Endothelial cell of hepatic sinusoid (primary cell): ENCODE data around the gene LDLRAD2.
"Not testable (repeated sequence)": the region's sequence is repeated elsewhere in the genome, so short reads cannot be mapped to it uniquely, and the experiment has no call there.

Source experiments
- in situ Hi-C: cut with HindIII; loops from 2 replicates; pipeline ENCODE4 v1.10.0; 2017; ENCODE audit warnings: low sequenced_read_pairs

The LDLRAD2 gene

GRCh38 chr1:21811875-21812305 is at the start of gene LDLRAD2:
Gene LDLRAD2 (plus strand): TSS chr1:21812265. CDS start chr1:21812452, 187 bp downstream.
- in situ Hi-C loops, result loop anchor here (5.0 kb wide), 1 partner anchor 85 kb away; no protein-coding TSS in a partner anchor

DNA sequence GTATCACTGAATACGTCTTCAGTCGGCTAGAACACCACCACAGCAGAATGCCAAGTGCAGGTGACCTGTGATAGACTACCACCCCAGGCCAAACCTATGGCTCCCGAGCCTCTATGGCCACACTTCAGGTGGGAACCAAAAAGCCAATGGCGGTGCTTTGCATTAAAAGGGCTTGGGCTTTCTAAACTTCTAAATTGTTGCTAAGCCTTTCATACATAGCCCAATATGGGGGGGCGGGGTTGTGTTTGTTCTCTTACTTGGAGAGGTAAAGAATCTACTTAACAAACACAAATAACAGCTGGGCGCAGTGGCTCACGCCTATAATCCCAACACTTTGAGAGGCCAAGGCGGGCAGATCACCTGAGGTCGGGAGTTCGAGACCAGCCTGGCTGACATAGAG is 48.8 kb upstream of the LDLRAD2 start:
- in situ Hi-C loops, result no loop called here

DNA sequence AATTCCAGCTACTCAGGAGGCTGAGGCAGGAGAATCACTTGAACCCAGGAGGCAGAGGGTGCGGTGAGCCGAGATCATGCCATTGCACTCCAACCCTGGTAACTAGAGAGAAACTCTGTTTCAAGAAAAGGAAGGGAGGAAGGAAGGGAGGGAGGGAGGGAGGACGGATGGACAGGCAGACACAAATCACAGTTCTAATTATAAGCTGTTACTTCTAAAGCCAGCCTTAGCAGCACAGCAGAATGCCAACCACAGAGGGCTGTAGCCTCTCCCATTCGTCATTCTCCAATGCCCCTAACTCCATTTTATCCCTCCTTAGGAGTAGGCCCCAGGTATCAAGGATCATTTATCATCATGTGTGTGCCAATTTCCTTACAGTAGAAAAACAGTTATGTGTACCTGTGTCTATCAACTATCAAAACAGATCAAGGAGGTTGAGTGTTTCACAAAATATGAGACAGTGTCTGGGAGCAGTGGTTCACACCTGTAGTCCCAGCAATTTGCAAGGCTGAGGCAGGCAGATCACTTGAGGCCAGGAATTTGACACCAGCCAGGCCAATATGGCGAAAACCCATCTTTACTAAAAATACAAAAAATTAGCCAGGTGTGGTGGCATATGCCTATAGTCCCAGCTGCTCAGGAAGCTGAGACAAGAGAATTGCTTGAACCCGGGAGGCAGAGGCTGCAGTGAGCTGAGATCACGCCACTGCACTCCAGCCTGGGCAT is 48.2 kb upstream of the LDLRAD2 start:
- in situ Hi-C loops, result no loop called here

DNA sequence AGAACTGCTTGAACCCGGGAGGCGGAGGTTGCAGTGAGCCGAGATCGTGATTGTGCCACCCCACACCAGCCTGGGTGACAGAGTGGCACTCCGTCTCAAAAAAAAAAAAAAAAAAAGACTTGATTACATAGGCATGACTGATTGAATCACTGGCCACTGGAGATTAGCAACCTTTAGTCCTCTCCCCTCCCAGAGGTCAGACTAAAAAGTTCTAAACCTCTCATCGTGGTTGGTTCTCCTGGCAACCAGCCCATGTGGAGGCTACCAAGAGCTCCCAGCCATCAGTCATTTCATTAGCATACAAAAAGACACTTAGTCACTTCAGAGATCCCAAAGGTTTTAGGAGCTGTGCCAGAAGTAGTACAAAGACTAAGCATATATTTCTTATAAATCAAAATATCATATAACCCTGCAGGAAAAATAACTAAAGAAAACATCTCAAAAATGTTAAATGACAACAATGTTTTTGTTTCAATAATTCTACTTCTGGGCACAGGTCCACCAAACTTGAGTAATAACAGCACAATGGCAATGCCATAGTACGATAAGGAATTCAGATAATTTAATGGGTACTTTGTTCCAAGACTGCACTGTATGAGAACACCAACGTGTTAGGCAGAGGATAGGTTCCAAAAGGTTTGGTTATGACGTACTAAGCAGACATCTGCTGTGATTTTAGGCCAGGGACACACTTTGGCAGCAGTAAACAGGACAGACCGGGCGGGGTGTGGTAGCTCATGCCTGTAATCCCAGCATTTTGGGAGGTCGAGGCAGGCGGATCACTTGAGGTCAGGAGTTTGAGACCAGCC is 47.2 kb upstream of the LDLRAD2 start:
- in situ Hi-C loops, result no loop called here

DNA sequence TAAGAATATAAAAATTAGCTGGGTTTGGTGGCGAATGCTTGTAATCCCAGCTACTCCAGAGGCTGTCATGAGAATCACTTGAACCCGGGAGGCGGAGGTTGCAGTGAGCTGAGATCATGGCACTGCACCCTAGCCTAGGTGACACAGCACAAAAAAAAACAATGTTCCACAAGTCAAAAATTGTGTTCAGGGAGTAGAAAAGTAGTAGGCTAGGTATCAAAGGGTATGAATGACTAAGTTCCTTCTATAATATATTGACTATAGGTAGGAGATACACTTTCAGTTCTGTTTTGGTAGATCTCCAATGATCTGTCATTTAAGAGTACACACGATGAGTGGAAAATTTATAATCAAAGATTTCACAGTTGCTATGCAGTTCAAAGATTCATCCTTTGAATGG is 45.9 kb upstream of the LDLRAD2 start:
- in situ Hi-C loops, result no loop called here

DNA sequence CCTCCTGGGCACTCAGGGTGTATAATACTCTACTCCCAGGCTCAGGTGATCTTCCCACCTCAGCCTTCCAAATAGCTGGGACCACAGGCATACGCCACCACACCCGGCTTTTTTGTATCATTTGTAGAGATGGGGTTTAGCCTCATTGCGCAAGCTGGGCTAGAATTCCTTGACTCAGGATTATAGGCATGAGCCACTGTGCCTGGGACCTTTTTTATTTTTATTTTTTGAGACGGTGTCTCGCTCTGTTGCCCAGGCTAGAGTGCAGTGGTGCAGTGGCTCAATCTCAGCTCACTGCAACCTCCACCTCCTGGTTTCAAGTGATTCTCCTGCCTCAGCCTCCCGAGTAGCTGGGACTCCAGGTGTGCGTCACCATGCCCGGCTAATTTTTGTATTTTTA is 45.0 kb upstream of the LDLRAD2 start:
- in situ Hi-C loops, result not testable (repeated sequence)

GRCh38 chr1:21770201-21770600 is 41.9 kb upstream of the LDLRAD2 start:
- in situ Hi-C loops, result no loop called here

- in situ Hi-C loops, result not testable (repeated sequence)
Observed at GRCh38 chr1:21770602-21771001, 41.5 kb upstream of the LDLRAD2 start.

DNA sequence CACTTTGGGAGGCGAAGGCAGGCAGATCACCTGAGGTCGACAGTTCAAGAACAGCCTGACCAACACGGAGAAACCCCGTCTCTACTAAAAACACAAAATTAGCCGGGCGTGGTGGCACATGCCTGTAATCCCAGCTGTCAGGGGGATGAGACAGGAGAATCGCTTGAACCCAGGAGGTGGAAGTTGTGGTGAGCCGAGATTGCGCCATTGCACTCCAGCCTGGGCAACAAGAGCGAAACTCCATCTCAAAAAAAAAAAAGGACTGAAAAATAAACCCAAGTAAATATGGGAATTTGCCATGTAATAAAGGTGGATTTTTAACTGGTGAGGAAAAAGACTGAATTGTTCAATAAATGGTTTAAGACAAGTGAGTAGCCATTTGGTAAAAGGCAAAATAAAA is 40.4 kb upstream of the LDLRAD2 start:
- in situ Hi-C loops, result not testable (repeated sequence)

- in situ Hi-C loops, result no loop called here
Observed at GRCh38 chr1:21773585-21773984, 38.5 kb upstream of the LDLRAD2 start.

- in situ Hi-C loops, result no loop called here
Observed at GRCh38 chr1:21774835-21775549, 37.1 kb upstream of the LDLRAD2 start.

- in situ Hi-C loops, result no loop called here
Observed at GRCh38 chr1:21775550-21775914, 36.5 kb upstream of the LDLRAD2 start.

GRCh38 chr1:21775985-21776562 is 36.0 kb upstream of the LDLRAD2 start:
- in situ Hi-C loops, result no loop called here

DNA sequence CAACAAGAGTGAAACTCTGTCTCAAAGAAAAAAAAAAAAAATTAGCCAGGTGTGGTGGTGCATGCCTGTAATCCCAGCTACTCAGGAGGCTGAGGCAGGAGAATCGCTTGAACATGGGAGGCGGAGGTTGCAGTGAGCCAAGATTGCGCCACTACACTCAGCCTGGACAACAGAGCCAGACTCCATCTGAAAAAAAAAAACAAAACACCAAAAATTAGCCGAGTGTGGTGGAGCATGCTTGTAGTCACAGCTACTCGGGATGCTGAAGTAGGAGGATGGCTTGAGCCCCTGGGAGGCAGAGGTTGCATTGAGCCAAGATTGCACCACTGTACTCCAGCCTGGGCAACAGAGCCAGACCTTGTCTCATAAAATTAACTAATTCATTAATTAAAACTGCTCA is 35.1 kb upstream of the LDLRAD2 start:
- in situ Hi-C loops, result not testable (repeated sequence)

- in situ Hi-C loops, result no loop called here
Observed at GRCh38 chr1:21778405-21778727, 33.7 kb upstream of the LDLRAD2 start.

- in situ Hi-C loops, result loop anchor here (5.0 kb wide), 1 partner anchor 107 kb away; no protein-coding TSS in a partner anchor
Observed at GRCh38 chr1:21779613-21780521, 32.2 kb upstream of the LDLRAD2 start.

DNA sequence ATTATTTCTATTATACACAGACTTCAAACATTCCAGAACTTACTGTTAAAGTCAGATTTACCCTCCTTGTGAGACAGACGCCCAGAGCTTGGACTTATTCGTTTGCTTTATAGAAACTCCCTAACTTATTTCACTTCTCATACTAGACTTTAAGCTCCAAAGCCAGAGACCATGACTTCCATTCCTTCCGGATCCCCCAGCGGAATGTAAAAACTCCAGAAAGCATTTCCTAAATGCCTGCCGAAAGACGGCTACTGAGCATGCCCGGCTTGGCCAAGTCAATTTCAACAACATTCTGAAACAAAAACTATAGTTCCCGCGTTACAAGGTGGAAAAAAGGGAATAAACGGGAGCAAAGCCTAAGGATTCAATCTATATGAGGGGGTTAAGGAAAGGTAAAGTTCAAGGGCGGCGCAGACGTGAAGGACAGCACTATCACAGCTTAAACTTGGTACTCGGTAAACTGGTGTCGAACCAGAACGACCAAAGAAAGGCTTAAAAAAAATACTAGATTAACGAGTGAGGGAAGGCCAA is 30.2 kb upstream of the LDLRAD2 start:
- in situ Hi-C loops, result loop anchor here (5.0 kb wide), 1 partner anchor 105 kb away; no protein-coding TSS in a partner anchor

DNA sequence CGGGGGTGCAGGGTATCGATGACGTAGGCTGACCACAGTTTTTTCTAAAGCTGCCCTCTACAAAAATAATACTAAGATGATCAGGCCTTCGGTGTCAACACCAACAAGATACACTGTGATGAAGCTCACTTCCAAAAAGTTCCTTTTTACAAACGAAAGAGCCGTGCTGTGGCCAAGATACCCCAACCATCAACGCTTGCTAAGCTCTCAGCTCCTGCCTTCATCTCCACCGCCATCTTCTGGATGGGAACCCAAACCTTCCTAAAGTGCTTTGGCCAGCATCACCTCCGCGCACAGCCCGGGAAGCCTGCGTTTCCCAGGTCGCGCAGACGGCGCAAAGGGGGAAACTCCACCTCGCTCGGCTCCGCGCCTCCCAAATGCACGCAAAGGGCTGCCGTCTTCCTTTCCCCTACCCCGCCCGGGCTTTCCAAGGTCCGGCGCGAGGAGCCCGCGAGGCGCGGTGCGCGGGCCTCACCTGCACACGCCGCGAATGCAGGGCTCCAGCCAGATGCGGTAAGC is 29.7 kb upstream of the LDLRAD2 start:
- in situ Hi-C loops, result loop anchor here (5.0 kb wide), 1 partner anchor 105 kb away; no protein-coding TSS in a partner anchor

DNA sequence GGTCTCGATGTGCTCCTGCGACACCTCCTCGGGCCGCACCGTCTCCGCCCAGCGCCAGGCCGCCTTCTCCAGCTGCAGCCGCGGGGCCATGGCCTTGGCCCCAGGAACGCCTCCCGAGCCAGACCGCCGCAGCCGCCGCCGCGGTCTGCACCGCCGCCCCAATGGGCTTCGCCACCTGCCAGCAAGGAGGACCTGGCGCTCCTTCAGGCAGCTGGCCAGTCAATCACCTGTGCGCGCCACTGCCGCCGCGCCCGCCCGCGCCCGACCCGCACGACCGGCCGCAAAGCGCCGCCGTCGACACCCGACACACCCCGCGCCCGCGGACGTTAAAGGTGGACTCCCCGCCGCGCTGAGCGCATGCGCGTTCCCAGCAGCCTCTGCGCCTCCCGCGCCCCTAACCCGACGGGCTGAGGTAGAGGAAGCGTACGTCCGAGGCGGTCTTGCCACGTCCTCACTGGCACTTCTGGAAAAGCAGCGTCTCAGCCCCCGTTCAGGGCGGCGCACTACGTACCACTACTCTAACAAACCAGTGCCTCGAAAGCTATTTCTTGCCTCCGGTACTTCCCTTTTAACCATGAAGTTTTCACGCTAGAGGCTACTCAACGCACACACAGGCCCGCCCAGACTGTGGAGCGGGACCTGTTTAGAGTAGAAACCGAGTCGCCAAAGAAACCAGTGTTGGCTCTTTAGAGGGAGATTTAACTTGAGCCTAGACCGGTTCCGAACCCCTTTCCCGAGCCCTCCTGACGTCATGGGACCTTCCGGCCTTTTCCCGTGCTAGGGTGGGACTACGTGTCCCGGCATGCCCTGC is 29.0 kb upstream of the LDLRAD2 start, which contains the start of gene USP48:
Gene USP48, minus strand, starts transcription at position 282 of the 811 bp plus-strand sequence. Its CDS starts 192 bp downstream, at position 90.
- in situ Hi-C loops, result loop anchor here (5.0 kb wide), 1 partner anchor 104 kb away; no protein-coding TSS in a partner anchor
